Measurements from ENCODE around the gene DCUN1D4.
"Not testable (repeated sequence)": the region's sequence is repeated elsewhere in the genome, so short reads cannot be mapped to it uniquely, and the experiment has no call there.

DCUN1D4 gene

DNA sequence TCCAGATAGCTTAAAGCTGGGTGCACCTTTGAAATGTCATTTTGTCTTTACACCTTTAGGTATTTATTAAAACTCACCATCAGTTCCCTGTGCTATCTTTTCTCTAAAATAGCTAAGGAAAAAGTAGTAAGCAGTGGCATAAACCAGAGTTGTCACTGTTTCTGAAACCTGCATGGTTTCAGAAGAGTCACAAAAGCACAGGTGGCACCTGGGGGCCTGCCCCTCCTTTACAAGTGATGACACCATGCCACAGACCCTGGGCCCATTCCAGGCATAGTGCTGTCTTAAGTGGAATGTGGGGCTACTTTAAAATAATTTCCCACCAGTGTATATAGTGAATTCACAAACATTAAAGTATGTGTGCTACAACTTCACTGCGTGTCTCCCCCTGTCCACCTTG lies 47.8 kb downstream of the DCUN1D4 start:
- DNase-seq (ENCODE audit: low spot score in 2 of 2), result no peak
- in situ Hi-C loops (cut with MboI; ENCODE audit: low sequenced_read_pairs), result no loop called here
- no peaks in the 10 kb centered on the region for H3K4me1 ChIP-seq
- no peaks in the 10 kb centered on the region for H3K9me3 ChIP-seq
- no peak overlapping the region for H3K4me3 ChIP-seq
- no peaks in the 10 kb centered on the region for H3K27me3 ChIP-seq (ENCODE audit: low read depth)
- peaks cover 31% of the 10 kb centered on the region for H3K36me3 ChIP-seq (replicated peaks)

DNA sequence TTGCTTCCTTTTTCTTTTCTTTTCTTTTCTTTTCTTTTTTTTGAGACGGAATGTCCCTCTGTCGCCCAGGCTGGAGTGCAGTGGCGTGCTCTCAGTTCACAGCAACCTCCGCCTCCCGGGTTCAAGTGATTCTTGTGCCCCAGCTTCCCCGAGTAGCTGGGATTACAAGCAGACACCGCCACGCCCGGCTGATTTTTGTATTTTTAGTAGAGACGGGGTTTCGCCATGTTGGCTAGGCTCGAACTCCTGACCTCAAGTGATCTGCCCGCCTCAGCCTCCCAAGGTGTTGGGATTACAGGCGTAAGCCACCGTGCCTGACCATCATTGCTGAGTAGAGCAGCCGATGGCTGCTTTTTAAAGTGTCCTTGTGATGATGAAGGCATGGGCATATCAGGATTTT lies 50.4 kb downstream of the DCUN1D4 start:
- DNase-seq (ENCODE audit: low spot score in 2 of 2); H3K4me3 ChIP-seq; H3K4me1 ChIP-seq; H3K9me3 ChIP-seq; in situ Hi-C loops (cut with MboI; ENCODE audit: low sequenced_read_pairs); H3K27me3 ChIP-seq (ENCODE audit: low read depth): not testable (repeated sequence)
- peaks cover 22% of the 10 kb centered on the region for H3K36me3 ChIP-seq (replicated peaks)

DNA sequence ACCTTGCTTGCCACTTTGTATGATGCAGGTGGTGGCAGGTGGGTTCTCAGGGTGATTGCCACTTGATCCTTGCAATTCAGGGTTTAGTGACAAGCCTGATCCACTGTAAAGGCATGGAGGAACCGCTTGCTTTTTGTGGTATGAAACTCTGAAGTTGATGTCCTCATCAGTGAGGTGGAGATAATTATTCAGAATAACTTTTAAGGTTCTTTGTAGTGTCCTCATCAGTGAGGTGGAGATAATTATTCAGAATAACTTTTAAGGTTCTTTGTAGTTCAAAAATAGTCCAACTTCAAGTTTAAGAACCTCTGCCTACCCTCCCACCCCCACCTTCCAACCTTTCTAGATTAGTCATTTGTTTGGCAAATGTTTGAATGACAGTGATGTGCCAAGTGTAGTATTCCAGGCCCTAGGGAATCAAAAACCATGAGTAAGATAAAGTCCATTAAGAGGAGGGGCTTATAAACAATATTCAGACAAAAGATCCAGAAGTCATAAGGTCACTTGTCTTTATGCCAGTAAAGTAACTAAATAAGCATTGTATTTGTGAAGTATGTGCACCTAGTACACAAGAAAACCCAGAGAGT lies 51.2 kb downstream of the DCUN1D4 start:
- no peak for DNase-seq (ENCODE audit: low spot score in 2 of 2)
- H3K4me1 ChIP-seq, result peaks cover 2% of the 10 kb centered on the region
- H3K36me3 ChIP-seq (replicated peaks), result peaks cover 20% of the 10 kb centered on the region
- no peaks in the 10 kb centered on the region for H3K9me3 ChIP-seq
- no peaks in the 10 kb centered on the region for H3K27me3 ChIP-seq (ENCODE audit: low read depth)
- no peak overlapping the region for H3K4me3 ChIP-seq
- in situ Hi-C loops (cut with MboI; ENCODE audit: low sequenced_read_pairs), result no loop called here

GRCh38 chr4:51895158-51895557 lies 52.2 kb downstream of the DCUN1D4 start:
- H3K36me3 ChIP-seq (replicated peaks), result peaks cover 22% of the 10 kb centered on the region
- peaks cover 2% of the 10 kb centered on the region for H3K4me1 ChIP-seq
- no peaks in the 10 kb centered on the region for H3K27me3 ChIP-seq (ENCODE audit: low read depth)
- in situ Hi-C loops (cut with MboI; ENCODE audit: low sequenced_read_pairs), result no loop called here
- H3K9me3 ChIP-seq, result no peaks in the 10 kb centered on the region
- no peak for DNase-seq (ENCODE audit: low spot score in 2 of 2)
- H3K4me3 ChIP-seq, result no peak overlapping the region

DNA sequence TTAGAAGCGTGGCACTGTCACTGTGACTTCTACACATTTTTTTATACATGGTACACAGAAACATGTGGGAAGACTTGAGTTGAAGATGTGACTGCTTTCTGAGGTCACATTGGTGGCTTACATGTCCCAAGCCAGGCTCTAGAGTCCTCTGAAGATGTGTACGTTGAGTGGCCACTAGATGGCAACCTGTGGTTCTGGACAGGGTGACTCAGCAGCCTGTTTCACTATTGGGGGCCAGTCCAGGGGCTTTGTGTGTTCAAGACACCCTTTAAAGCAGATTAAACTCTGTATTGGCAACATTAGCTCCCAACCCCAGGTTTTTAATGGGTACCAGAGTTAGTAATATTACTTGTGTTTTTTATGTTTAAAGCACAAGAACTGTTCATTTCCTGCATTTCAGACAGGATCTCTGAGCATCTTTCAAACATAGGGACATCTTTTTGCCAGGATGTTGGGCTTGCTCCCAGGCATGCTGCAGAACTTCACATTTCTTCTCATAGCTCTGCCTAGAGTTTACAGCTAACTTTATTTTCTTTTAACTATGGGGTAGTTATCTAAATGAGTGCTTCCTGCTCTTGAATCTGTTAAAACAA lies 53.0 kb downstream of the DCUN1D4 start:
- DNase-seq (ENCODE audit: low spot score in 2 of 2), result peak; percentile 66 to 71
- H3K9me3 ChIP-seq, result no peaks in the 10 kb centered on the region
- H3K4me1 ChIP-seq, result peaks cover 2% of the 10 kb centered on the region
- H3K4me3 ChIP-seq, result no peak overlapping the region
- H3K36me3 ChIP-seq (replicated peaks), result peaks cover 27% of the 10 kb centered on the region
- in situ Hi-C loops (cut with MboI; ENCODE audit: low sequenced_read_pairs), result no loop called here
- no peaks in the 10 kb centered on the region for H3K27me3 ChIP-seq (ENCODE audit: low read depth)

DNA sequence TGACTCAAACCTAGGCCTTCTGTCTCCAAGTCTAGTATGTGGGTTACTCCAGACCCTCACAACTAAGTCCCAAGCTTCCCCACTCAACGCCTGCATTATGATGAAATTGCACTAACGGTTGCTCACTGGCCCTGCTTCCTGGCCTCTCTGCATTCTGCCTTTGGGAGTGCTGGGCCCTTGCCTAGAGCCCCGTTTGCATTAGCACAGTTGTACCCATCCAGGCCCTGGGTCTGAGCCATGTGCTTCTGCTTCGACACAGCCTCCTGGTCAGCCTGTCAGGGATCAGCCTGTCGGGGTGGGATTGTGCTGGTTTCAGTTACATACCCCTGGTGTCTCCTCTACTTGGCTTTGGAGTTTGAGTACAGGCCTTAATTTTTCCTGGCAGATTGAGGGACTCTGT lies 58.4 kb downstream of the DCUN1D4 start:
- no peak overlapping the region for H3K4me3 ChIP-seq
- in situ Hi-C loops (cut with MboI; ENCODE audit: low sequenced_read_pairs), result no loop called here
- H3K27me3 ChIP-seq (ENCODE audit: low read depth), result no peaks in the 10 kb centered on the region
- no peak for DNase-seq (ENCODE audit: low spot score in 2 of 2)
- peaks cover 32% of the 10 kb centered on the region for H3K36me3 ChIP-seq (replicated peaks)
- no peaks in the 10 kb centered on the region for H3K4me1 ChIP-seq
- H3K9me3 ChIP-seq, result no peaks in the 10 kb centered on the region

DNA sequence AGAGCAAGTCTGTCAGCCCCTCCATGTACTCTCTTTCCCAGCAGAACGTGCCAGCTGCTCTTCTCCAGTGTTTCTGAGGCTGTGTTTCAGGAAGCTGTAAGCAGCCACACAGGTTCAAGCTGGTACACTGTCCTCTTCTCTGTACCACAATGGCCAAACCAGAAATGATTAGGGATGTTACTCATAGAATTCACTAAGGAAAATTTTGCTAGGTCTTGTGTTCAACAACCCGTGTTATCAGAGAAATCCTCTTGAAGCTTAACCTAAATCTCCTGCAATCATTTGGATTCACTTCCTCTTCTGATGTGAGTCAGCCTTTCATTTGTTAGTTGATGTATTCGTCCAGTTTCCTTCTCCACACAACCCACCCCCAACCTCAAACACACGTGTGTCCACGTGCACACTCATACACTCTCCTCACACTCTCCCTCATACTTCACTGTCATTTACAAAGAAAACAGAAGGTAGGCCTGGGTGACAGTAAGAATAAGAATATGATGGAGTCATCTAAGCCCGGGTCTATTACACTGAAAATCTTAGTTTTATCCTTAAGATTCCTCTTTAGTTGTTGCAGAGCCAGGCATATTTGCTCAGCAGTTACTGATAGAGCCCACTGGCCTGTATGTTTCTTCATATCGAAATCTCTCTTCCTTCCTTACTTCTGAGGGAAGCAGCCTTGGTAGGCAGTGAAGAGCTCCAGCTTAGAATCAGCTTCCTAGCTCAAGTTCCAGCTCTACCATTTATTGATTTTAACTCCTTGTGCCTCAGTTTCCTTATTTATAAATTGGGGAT lies 63.4 kb downstream of the DCUN1D4 start:
- H3K4me3 ChIP-seq, result no peak overlapping the region
- in situ Hi-C loops (cut with MboI; ENCODE audit: low sequenced_read_pairs), result no loop called here

DNA sequence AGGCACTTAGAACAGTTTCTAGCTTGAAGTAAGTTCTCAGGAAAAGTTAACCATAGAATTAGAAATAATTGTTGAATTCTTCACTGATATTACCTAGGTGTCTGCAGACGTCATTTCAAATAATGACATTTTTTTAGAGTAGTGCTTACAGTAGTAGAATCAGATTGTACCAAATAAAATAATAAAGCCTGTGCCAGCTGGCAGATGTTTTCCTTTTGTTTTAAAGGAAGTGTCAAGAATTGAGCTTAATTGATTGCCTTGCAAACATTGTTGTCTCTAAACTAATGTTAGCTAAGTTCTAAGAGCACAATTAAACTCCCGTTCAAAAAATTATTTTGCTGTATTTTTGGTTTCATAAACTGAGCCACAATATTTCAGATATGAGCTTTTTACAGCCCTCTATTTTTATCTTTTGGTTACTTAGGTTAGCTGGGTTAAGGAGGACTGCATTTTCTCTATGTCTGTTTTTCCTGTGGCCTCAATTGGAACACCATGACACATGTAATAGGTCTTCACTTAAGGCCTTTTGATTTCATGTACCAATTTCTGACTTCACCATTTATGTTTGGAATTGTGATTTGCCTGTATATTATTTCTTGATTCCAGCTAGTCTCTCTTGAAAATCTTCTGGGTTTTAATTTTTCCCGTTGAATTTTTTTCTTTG lies 64.2 kb downstream of the DCUN1D4 start:
- peaks cover 49% of the 10 kb centered on the region for H3K36me3 ChIP-seq (replicated peaks)
- H3K4me3 ChIP-seq, result no peak overlapping the region
- no peaks in the 10 kb centered on the region for H3K4me1 ChIP-seq
- no peaks in the 10 kb centered on the region for H3K9me3 ChIP-seq
- DNase-seq (ENCODE audit: low spot score in 2 of 2), result no peak
- no peaks in the 10 kb centered on the region for H3K27me3 ChIP-seq (ENCODE audit: low read depth)
- in situ Hi-C loops (cut with MboI; ENCODE audit: low sequenced_read_pairs), result no loop called here

More for the DNA sequence above, 63.4 kb downstream of the DCUN1D4 start:
- DNase-seq (ENCODE audit: low spot score in 2 of 2), result no peak
- H3K36me3 ChIP-seq (replicated peaks), result peaks cover 44% of the 10 kb centered on the region
- H3K27me3 ChIP-seq (ENCODE audit: low read depth), result no peaks in the 10 kb centered on the region
- H3K9me3 ChIP-seq, result no peaks in the 10 kb centered on the region
- no peaks in the 10 kb centered on the region for H3K4me1 ChIP-seq

- H3K4me1 ChIP-seq, result no peaks in the 10 kb centered on the region
- DNase-seq (ENCODE audit: low spot score in 2 of 2), result no peak
- no peaks in the 10 kb centered on the region for H3K9me3 ChIP-seq
- in situ Hi-C loops (cut with MboI; ENCODE audit: low sequenced_read_pairs), result no loop called here
- H3K27me3 ChIP-seq (ENCODE audit: low read depth), result no peaks in the 10 kb centered on the region
- peaks cover 57% of the 10 kb centered on the region for H3K36me3 ChIP-seq (replicated peaks)
- no peak overlapping the region for H3K4me3 ChIP-seq
Observed at GRCh38 chr4:51909236-51909703, 66.3 kb downstream of the DCUN1D4 start.

- no peaks in the 10 kb centered on the region for H3K9me3 ChIP-seq
- H3K4me3 ChIP-seq, result no peak overlapping the region
- no peaks in the 10 kb centered on the region for H3K4me1 ChIP-seq
- H3K36me3 ChIP-seq (replicated peaks), result peaks cover 27% of the 10 kb centered on the region
- in situ Hi-C loops (cut with MboI; ENCODE audit: low sequenced_read_pairs), result no loop called here
- H3K27me3 ChIP-seq (ENCODE audit: low read depth), result no peaks in the 10 kb centered on the region
- DNase-seq (ENCODE audit: low spot score in 2 of 2), result no peak
Observed at GRCh38 chr4:51918251-51918650, 75.3 kb downstream of the DCUN1D4 start.

GRCh38 chr4:51923343-51923742 lies 80.4 kb downstream of the DCUN1D4 start:
- no peaks in the 10 kb centered on the region for H3K36me3 ChIP-seq (replicated peaks)
- no peak overlapping the region for H3K4me3 ChIP-seq
- no peaks in the 10 kb centered on the region for H3K27me3 ChIP-seq (ENCODE audit: low read depth)
- H3K9me3 ChIP-seq, result no peaks in the 10 kb centered on the region
- in situ Hi-C loops (cut with MboI; ENCODE audit: low sequenced_read_pairs), result no loop called here
- no peak for DNase-seq (ENCODE audit: low spot score in 2 of 2)
- H3K4me1 ChIP-seq, result no peaks in the 10 kb centered on the region

DNA sequence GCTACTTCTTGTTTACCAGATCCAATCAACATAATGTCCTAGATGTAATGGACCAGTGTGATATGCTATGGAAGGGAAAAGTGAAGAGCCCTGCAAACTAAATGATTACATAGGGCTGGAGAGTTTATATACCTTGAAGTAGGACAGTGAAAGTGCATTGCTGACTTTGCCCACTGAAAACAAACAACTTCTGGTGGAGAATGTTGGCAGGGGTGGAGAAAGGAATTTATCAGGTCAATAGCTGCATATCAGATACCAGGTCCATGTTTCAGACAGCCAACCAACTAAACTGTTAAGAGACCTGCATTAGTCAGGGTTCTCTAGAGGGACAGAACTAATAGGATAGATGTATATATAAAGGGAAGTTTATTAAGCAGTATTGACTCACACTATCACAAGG lies 82.4 kb downstream of the DCUN1D4 start:
- H3K4me3 ChIP-seq, result no peak overlapping the region
- in situ Hi-C loops (cut with MboI; ENCODE audit: low sequenced_read_pairs), result no loop called here

GRCh38 chr4:51930557-51930956 lies 87.6 kb downstream of the DCUN1D4 start:
- DNase-seq (ENCODE audit: low spot score in 2 of 2), result no peak
- no peak overlapping the region for H3K4me3 ChIP-seq
- H3K27me3 ChIP-seq (ENCODE audit: low read depth), result 0 out of 2 replicates have a peak, but pooled peaks cover 5% of the 10 kb centered on the region
- no peaks in the 10 kb centered on the region for H3K36me3 ChIP-seq (replicated peaks)
- in situ Hi-C loops (cut with MboI; ENCODE audit: low sequenced_read_pairs), result no loop called here
- H3K4me1 ChIP-seq, result no peaks in the 10 kb centered on the region
- H3K9me3 ChIP-seq, result no peaks in the 10 kb centered on the region

More for the DNA sequence above, 82.4 kb downstream of the DCUN1D4 start:
- no peaks in the 10 kb centered on the region for H3K27me3 ChIP-seq (ENCODE audit: low read depth)
- no peaks in the 10 kb centered on the region for H3K36me3 ChIP-seq (replicated peaks)
- H3K4me1 ChIP-seq, result no peaks in the 10 kb centered on the region
- no peaks in the 10 kb centered on the region for H3K9me3 ChIP-seq
- no peak for DNase-seq (ENCODE audit: low spot score in 2 of 2)

DNA sequence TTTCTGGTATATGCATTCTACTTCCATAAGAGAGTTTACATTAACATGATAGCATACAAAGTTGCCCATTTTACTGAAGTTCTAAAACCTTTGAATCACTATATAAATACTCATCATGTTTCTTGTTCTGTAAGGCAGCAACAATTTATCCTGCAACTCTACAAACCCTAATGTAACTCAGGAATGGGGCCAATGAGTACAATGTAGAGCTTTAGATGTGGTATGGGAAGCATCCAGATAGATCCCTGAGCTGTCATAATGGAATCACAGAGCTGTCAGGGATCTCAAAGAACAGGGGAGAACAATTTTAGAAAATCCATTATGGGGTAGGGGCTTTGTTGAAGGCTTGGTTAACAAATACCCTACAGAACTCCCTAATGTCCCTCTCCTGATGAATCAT lies 88.5 kb downstream of the DCUN1D4 start:
- H3K4me3 ChIP-seq, result no peak overlapping the region
- H3K4me1 ChIP-seq, result no peaks in the 10 kb centered on the region
- no peak for DNase-seq (ENCODE audit: low spot score in 2 of 2)
- no peaks in the 10 kb centered on the region for H3K9me3 ChIP-seq
- H3K36me3 ChIP-seq (replicated peaks), result no peaks in the 10 kb centered on the region
- H3K27me3 ChIP-seq (ENCODE audit: low read depth), result 0 out of 2 replicates have a peak, but pooled peaks cover 5% of the 10 kb centered on the region
- in situ Hi-C loops (cut with MboI; ENCODE audit: low sequenced_read_pairs), result no loop called here

Measured in HAP-1 (cell line).